NOMO-1 treated with DMSO at 0.1 percent for 48 hours (cell line): ENCODE data around the gene ASAH2.

Source experiments
- DNase-seq: peaks from one replicate; lab custom pipeline; 2025; ENCODE audit not compliant: unreplicated experiment; lab: John Stamatoyannopoulos, UW

ASAH2 gene

GRCh38 chr10:50210876-50211275, 40.4 kb downstream of the ASAH2 start:
- no peak for DNase-seq
